ENCODE results near the gene GRAPL. TPM values are rescaled to one million over a fixed set of nuclear protein-coding genes. Genes with fewer than 3 reads are reported as not detected.
"Not testable (repeated sequence)": the region's sequence is repeated elsewhere in the genome, so short reads cannot be mapped to it uniquely, and the experiment has no call there.

GRAPL gene
- total RNA-seq, 6 experiments from 2014 or later = 0.68 to 9.2 (median 2.2) TPM

GRCh38 chr17:19196382-19197204, 69.2 kb downstream of the GRAPL start:
- WGBS (ENCODE audit: insufficient coverage, low coverage, low lambda C conversion rate, missing lambda C conversion rate) = no CpG with 5 or more reads among the region's 33 CpGs
- peak overlapping the region in 2 of 3 donors; percentile 40 to 47 for H3K4me3 ChIP-seq
- H3K36me3 ChIP-seq; H3K9me3 ChIP-seq; intact Hi-C loops (cut with DNase I); H3K27ac ChIP-seq; H3K4me1 ChIP-seq; H3K27me3 ChIP-seq: not testable (repeated sequence)
- DNase-seq = peak in 2 of 3 donors; percentile 19 to 33
- peak; percentile 97 to 99 (median 98) for ATAC-seq

- H3K27me3 ChIP-seq; H3K36me3 ChIP-seq; DNase-seq; intact Hi-C loops (cut with DNase I); H3K27ac ChIP-seq; H3K9me3 ChIP-seq; H3K4me1 ChIP-seq; H3K4me3 ChIP-seq: not testable (repeated sequence)
- no CpG with 5 or more reads among the region's 20 CpGs for WGBS (ENCODE audit: insufficient coverage, low coverage, low lambda C conversion rate, missing lambda C conversion rate)
- ATAC-seq = peak; percentile 94 to 99 (median 98)
These were observed 75.1 kb downstream of the GRAPL start for GRCh38 chr17:19202448-19202847.

- H3K4me1 ChIP-seq; DNase-seq; H3K4me3 ChIP-seq; H3K36me3 ChIP-seq; H3K9me3 ChIP-seq; intact Hi-C loops (cut with DNase I); H3K27ac ChIP-seq; H3K27me3 ChIP-seq: not testable (repeated sequence)
- WGBS (ENCODE audit: insufficient coverage, low coverage, low lambda C conversion rate, missing lambda C conversion rate) = no CpG with 5 or more reads among the region's 3 CpGs
- ATAC-seq = peak; percentile 17 to 49 (median 43)
These were observed 76.0 kb downstream of the GRAPL start for GRCh38 chr17:19203429-19203828.

Other genes with a start within 250 kb of the GRAPL start
- under 1 TPM in 2 of 6 experiments, not detected in 4; 0.07 to 0.14 TPM for gene SLC5A10, start 175.4 kb upstream of the GRAPL start, total RNA-seq
- gene FAM83G, start 122.8 kb upstream of the GRAPL start, total RNA-seq = 10 to 100 TPM; 10.1 to 41.7 (median 21.5) TPM
- 1 to 10 TPM; 2.6 to 6.1 (median 4.2) TPM for gene GRAP, start 80.6 kb upstream of the GRAPL start, total RNA-seq
- 10 to 100 TPM in 4 of 6 experiments, 1 to 10 TPM in 2; 6.6 to 18.1 (median 11.4) TPM for gene EPN2, start 109.8 kb downstream of the GRAPL start, total RNA-seq
- gene B9D1, start 235.1 kb downstream of the GRAPL start, total RNA-seq = 10 to 100 TPM in 2 of 6 experiments, 1 to 10 TPM in 4; 2.3 to 27.9 (median 5.7) TPM